ENCODE data around the gene NOTCH3. TPM values are rescaled to one million over a fixed set of nuclear protein-coding genes. Genes with fewer than 3 reads are reported as not detected.

Gene NOTCH3
- total and polyA plus RNA-seq, 2 experiments from 2014 or later: 25.2 to 34.8 TPM

DNA sequence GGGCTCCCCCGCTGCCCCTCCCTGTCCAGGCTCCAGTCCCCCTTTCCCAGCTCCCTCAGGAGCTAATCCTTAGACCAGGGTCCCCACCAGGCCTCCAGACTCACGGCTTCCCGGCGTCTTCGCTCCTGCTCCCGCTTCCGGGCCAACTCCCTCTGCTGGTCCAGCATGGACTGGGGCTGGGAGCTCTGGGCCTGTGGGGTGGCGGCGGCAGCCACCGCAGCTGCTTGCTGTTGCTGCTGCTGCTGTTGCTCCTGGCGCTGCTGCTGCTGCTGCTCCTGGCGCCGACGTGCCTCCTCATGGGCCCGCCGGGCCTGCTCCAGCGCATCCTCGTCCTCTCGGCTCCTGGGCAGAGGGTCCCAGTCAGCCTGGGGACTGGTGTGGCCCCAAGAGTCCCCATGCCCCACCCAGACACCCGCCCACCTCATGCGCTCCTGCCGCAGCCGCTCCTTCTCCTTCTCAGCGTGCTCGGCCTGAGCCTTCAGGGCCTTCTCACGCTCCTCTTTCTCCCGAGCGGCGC lies 37.9 kb upstream of the NOTCH3 start:
- Histone ChIP-seq H3K79me2 (peaks cover 2% of the 10 kb centered on the region), H3K27me3 (no peaks in the 10 kb centered on the region), H3K9me2 (replicated peaks; ENCODE audit: insufficient read depth) (no peaks in the 10 kb centered on the region), H3K4me1 (ENCODE audit: insufficient read depth) (no peaks in the 10 kb centered on the region), H4K20me1 (ENCODE audit: insufficient read depth, poor library complexity, severe bottlenecking) (no peaks in the 10 kb centered on the region), H3K9me3 (ENCODE audit: low read depth) (no peaks in the 10 kb centered on the region), H3K36me3 (replicated peaks; ENCODE audit: insufficient read depth, low read depth) (no peaks in the 10 kb centered on the region), H3K4me2 (no peak overlapping the region), H3K27ac (no peak overlapping the region), H3K4me3 (no peak overlapping the region), H2AFZ (no peak overlapping the region)
- DNase-seq (ENCODE audit: low spot score): no peak
- WGBS (ENCODE audit: low lambda C conversion rate, missing lambda C conversion rate): 96% methylated on average over 20 of the region's 29 CpGs
- no peak for TF ChIP-seq EZH2phosphoT487 (IDR thresholded peaks at IDR 0.05; ENCODE audit: low read depth, severe bottlenecking, unreplicated experiment)
- TF ChIP-seq EZH2 (IDR thresholded peaks at IDR 0.05; ENCODE audit: borderline replicate concordance): no peak
- TF ChIP-seq, protein P1, sequence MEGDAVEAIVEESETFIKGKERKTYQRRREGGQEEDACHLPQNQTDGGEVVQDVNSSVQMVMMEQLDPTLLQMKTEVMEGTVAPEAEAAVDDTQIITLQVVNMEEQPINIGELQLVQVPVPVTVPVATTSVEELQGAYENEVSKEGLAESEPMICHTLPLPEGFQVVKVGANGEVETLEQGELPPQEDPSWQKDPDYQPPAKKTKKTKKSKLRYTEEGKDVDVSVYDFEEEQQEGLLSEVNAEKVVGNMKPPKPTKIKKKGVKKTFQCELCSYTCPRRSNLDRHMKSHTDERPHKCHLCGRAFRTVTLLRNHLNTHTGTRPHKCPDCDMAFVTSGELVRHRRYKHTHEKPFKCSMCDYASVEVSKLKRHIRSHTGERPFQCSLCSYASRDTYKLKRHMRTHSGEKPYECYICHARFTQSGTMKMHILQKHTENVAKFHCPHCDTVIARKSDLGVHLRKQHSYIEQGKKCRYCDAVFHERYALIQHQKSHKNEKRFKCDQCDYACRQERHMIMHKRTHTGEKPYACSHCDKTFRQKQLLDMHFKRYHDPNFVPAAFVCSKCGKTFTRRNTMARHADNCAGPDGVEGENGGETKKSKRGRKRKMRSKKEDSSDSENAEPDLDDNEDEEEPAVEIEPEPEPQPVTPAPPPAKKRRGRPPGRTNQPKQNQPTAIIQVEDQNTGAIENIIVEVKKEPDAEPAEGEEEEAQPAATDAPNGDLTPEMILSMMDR (IDR thresholded peaks at IDR 0.05; ENCODE audit: poor library complexity): no peak

- TF ChIP-seq, protein P1 (IDR thresholded peaks at IDR 0.05; ENCODE audit: poor library complexity): no peak
- H2AFZ ChIP-seq: no peak overlapping the region
- no peaks in the 10 kb centered on the region for H3K9me3 ChIP-seq (ENCODE audit: low read depth)
- no peaks in the 10 kb centered on the region for H4K20me1 ChIP-seq (ENCODE audit: insufficient read depth, poor library complexity, severe bottlenecking)
- no peaks in the 10 kb centered on the region for H3K9me2 ChIP-seq (replicated peaks; ENCODE audit: insufficient read depth)
- H3K4me1 ChIP-seq (ENCODE audit: insufficient read depth): no peaks in the 10 kb centered on the region
- WGBS (ENCODE audit: low lambda C conversion rate, missing lambda C conversion rate): 92% methylated on average over 35 of the region's 42 CpGs
- no peak for DNase-seq (ENCODE audit: low spot score)
- no peak overlapping the region for H3K4me3 ChIP-seq
- H3K79me2 ChIP-seq: no peaks in the 10 kb centered on the region
- H3K27me3 ChIP-seq: no peaks in the 10 kb centered on the region
- no peak overlapping the region for H3K27ac ChIP-seq
- no peaks in the 10 kb centered on the region for H3K36me3 ChIP-seq (replicated peaks; ENCODE audit: insufficient read depth, low read depth)
- no peak overlapping the region for H3K4me2 ChIP-seq
Observed at GRCh38 chr19:15237759-15238638, 37.2 kb upstream of the NOTCH3 start.

- no peaks in the 10 kb centered on the region for H3K9me2 ChIP-seq (replicated peaks; ENCODE audit: insufficient read depth)
- H3K27me3 ChIP-seq: no peaks in the 10 kb centered on the region
- no peak for TF ChIP-seq EZH2 (IDR thresholded peaks at IDR 0.05; ENCODE audit: borderline replicate concordance)
- DNase-seq (ENCODE audit: low spot score): no peak
- no peak overlapping the region for H3K4me3 ChIP-seq
- H4K20me1 ChIP-seq (ENCODE audit: insufficient read depth, poor library complexity, severe bottlenecking): no peaks in the 10 kb centered on the region
- no peak overlapping the region for H2AFZ ChIP-seq
- no peaks in the 10 kb centered on the region for H3K79me2 ChIP-seq
- H3K9me3 ChIP-seq (ENCODE audit: low read depth): no peaks in the 10 kb centered on the region
- H3K27ac ChIP-seq: no peak overlapping the region
- 95% methylated on average over 9 of the region's 9 CpGs for WGBS (ENCODE audit: low lambda C conversion rate, missing lambda C conversion rate)
- no peaks in the 10 kb centered on the region for H3K4me1 ChIP-seq (ENCODE audit: insufficient read depth)
- no peaks in the 10 kb centered on the region for H3K36me3 ChIP-seq (replicated peaks; ENCODE audit: insufficient read depth, low read depth)
- no peak overlapping the region for H3K4me2 ChIP-seq
Observed at GRCh38 chr19:15236886-15237285, 36.1 kb upstream of the NOTCH3 start.

- no peaks in the 10 kb centered on the region for H3K36me3 ChIP-seq (replicated peaks; ENCODE audit: insufficient read depth, low read depth)
- no peak overlapping the region for H3K4me2 ChIP-seq
- H3K27ac ChIP-seq: no peak overlapping the region
- no peaks in the 10 kb centered on the region for H3K79me2 ChIP-seq
- H2AFZ ChIP-seq: no peak overlapping the region
- TF ChIP-seq, protein P1 (IDR thresholded peaks at IDR 0.05; ENCODE audit: poor library complexity): no peak
- TF ChIP-seq EZH2phosphoT487 (IDR thresholded peaks at IDR 0.05; ENCODE audit: low read depth, severe bottlenecking, unreplicated experiment) (no peak), EZH2 (IDR thresholded peaks at IDR 0.05; ENCODE audit: borderline replicate concordance) (no peak)
- no peaks in the 10 kb centered on the region for H3K9me3 ChIP-seq (ENCODE audit: low read depth)
- WGBS (ENCODE audit: low lambda C conversion rate, missing lambda C conversion rate): 98% methylated on average over 2 of the region's 2 CpGs
- no peaks in the 10 kb centered on the region for H3K27me3 ChIP-seq
- no peaks in the 10 kb centered on the region for H4K20me1 ChIP-seq (ENCODE audit: insufficient read depth, poor library complexity, severe bottlenecking)
- H3K4me1 ChIP-seq (ENCODE audit: insufficient read depth): no peaks in the 10 kb centered on the region
- no peak overlapping the region for H3K4me3 ChIP-seq
- no peak for DNase-seq (ENCODE audit: low spot score)
- no peaks in the 10 kb centered on the region for H3K9me2 ChIP-seq (replicated peaks; ENCODE audit: insufficient read depth)
Observed at GRCh38 chr19:15235781-15236180, 35.0 kb upstream of the NOTCH3 start.
